HL-60 (cell line): ENCODE data around the gene CBX8.

ENCODE experiments used
- DNase-seq, 2 experiments: peaks; one replicate each; pipeline ENCODE4 v3.0.0-alpha.2; 2010 to 2020; ENCODE audit warnings: low read depth in 1 of 2, low spot score in 1 of 2
- H3K27ac ChIP-seq: fragments of 250-450 bp; sonication (Bioruptor Pico); replicated peaks from 2 replicates; pipeline ENCODE4 v1.5.1; 2020; ENCODE audit warnings: mild to moderate bottlenecking, moderate library complexity
- H3K27me3 ChIP-seq: fragments of 250-450 bp; sonication (Bioruptor Pico); 2 replicates; pipeline ENCODE4 v1.5.1; 2021; ENCODE audit warnings: mild to moderate bottlenecking, moderate library complexity; ENCODE audit not compliant: insufficient read depth, poor library complexity, severe bottlenecking
- H3K4me3 ChIP-seq: replicated peaks from 2 replicates; pipeline ENCODE4 v1.5.1; 2011; ENCODE audit warnings: mild to moderate bottlenecking, control low read depth, low read length; ENCODE audit not compliant: insufficient read depth
- GABPA ChIP-seq: IDR thresholded peaks from 2 replicates; pipeline ENCODE4 v1.6.1; 2012; ENCODE audit warnings: low read depth
- POLR2AphosphoS5 ChIP-seq: IDR thresholded peaks from 2 replicates; pipeline ENCODE4 v1.6.1; 2012; ENCODE audit warnings: low read depth
- SPI1 ChIP-seq: IDR thresholded peaks from 2 replicates; pipeline ENCODE4 v1.6.1; 2012; ENCODE audit warnings: low read depth, mild to moderate bottlenecking, borderline replicate concordance
- TF ChIP-seq, protein P1 (sequence below): IDR thresholded peaks from 2 replicates; pipeline ENCODE4 v1.6.1; 2012; ENCODE audit warnings: low read depth; ENCODE audit not compliant: insufficient replicate concordance
- TF ChIP-seq, protein P2 (sequence below): IDR thresholded peaks from one replicate; pipeline ENCODE4 v1.5.1; 2011; ENCODE audit warnings: low read length, control low read depth, inconsistent platforms; ENCODE audit not compliant: insufficient read depth

The CBX8 gene

DNA sequence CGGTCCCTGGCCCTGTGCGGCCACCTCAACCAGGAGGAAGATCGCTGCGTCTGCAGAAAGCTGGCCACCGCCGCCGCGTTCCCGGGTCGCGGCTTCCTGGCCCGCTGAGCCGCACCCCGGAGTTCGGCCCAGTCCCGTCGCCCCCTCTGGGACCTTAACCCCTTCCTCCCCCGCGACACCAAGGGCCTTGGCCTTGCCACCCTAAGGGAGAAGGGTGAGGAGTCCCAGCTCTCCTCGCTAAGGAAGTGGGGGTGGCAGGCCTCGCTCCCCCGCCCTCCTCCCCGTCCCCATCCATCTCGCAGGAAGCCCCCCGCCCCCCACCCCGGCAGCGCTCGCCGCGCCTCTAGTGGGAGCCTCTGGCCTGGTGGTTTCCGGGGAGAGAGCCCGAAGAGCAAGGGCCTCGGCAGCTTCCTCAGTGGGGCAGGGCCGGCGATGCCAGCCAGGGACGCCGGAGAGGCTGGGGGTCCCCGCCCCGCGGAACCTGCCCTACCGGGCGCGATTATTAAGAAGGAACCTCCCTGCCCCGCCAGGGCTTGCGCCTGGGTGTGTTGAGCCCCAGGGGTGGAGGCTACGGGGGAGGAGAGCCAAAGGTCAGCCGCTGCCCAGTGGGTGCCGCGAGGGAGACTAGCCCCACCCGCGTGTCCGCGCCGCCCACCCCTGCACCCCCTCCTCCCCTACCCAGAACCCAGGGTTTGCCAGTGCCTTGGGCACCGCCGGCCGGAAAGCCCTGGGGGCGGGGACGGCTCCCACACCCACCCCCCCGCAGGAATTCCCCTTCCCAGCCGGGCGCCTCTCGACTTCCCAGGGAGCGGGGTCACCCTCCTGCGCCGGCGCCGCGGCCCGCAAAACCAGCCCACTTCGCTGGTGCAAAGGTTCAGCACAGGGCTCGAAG lies 35.6 kb upstream of the CBX8 start:
- peak overlapping the region; percentile 6; the same call in 1 of the 2 replicates for H3K27ac ChIP-seq
- TF ChIP-seq, protein P1, sequence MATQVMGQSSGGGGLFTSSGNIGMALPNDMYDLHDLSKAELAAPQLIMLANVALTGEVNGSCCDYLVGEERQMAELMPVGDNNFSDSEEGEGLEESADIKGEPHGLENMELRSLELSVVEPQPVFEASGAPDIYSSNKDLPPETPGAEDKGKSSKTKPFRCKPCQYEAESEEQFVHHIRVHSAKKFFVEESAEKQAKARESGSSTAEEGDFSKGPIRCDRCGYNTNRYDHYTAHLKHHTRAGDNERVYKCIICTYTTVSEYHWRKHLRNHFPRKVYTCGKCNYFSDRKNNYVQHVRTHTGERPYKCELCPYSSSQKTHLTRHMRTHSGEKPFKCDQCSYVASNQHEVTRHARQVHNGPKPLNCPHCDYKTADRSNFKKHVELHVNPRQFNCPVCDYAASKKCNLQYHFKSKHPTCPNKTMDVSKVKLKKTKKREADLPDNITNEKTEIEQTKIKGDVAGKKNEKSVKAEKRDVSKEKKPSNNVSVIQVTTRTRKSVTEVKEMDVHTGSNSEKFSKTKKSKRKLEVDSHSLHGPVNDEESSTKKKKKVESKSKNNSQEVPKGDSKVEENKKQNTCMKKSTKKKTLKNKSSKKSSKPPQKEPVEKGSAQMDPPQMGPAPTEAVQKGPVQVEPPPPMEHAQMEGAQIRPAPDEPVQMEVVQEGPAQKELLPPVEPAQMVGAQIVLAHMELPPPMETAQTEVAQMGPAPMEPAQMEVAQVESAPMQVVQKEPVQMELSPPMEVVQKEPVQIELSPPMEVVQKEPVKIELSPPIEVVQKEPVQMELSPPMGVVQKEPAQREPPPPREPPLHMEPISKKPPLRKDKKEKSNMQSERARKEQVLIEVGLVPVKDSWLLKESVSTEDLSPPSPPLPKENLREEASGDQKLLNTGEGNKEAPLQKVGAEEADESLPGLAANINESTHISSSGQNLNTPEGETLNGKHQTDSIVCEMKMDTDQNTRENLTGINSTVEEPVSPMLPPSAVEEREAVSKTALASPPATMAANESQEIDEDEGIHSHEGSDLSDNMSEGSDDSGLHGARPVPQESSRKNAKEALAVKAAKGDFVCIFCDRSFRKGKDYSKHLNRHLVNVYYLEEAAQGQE, result no peak
- TF ChIP-seq GABPA (no peak), SPI1 (no peak), POLR2AphosphoS5 (0 out of 2 replicates have a peak, but pooled peaks have one; percentile 28)
- TF ChIP-seq, protein P2, sequence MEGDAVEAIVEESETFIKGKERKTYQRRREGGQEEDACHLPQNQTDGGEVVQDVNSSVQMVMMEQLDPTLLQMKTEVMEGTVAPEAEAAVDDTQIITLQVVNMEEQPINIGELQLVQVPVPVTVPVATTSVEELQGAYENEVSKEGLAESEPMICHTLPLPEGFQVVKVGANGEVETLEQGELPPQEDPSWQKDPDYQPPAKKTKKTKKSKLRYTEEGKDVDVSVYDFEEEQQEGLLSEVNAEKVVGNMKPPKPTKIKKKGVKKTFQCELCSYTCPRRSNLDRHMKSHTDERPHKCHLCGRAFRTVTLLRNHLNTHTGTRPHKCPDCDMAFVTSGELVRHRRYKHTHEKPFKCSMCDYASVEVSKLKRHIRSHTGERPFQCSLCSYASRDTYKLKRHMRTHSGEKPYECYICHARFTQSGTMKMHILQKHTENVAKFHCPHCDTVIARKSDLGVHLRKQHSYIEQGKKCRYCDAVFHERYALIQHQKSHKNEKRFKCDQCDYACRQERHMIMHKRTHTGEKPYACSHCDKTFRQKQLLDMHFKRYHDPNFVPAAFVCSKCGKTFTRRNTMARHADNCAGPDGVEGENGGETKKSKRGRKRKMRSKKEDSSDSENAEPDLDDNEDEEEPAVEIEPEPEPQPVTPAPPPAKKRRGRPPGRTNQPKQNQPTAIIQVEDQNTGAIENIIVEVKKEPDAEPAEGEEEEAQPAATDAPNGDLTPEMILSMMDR, result no peak
- no peaks in the 10 kb centered on the region for H3K27me3 ChIP-seq
- H3K4me3 ChIP-seq, result no peak overlapping the region; the same call in 1 of the 2 replicates
- DNase-seq, result peak in 1 of 2 experiments; percentile 47

DNA sequence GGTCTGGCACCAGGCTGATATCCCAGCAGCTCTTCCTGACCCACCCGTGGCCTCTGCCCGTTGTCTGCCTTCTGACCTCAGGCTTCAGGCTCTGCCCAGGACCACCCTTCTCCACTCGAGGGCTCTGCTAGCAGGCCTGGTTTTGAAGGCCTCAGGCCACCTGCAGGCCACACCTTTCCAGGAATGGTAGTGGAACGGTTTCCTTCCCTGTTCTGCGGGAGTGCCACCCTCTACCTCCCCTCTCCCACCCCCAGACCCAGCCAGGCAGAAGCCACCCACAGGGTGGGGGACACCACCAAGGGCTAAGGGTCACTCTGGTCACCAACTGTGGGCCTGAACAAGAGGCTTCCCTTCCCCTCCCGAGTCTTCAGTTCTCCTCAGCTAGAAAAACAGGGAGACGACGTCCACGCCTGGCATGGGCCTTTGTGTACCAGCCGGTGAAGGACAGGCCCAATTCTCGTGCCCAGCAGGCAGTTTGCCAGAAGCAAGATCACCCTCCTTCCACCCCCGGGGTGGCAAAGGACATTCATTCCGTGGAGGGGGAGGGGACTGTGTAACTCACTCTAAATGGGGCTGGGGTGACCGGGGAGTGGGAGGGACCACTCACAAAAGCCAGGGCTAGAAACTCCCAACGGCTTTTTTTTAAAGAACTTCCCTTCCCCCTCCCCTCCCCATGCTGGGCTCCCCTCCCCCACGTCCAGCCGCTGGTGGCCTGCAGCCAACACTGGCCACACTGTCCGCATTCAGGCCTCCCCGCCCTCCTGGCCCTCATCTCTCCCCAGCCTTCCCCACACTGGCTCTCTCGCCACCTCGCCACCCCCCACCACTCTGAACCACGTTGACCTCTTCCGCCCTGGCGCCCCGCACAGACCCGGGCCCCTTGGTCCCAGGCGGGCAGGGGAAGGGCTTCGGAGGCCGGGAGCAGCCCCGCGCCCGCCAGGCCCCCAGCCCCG lies 34.7 kb upstream of the CBX8 start:
- H3K4me3 ChIP-seq, result no peak overlapping the region

More for the DNA sequence above, 34.7 kb upstream of the CBX8 start:
- Histone ChIP-seq H3K27me3 (no peaks in the 10 kb centered on the region), H3K27ac (peak overlapping the region; percentile 6; the same call in 1 of the 2 replicates)
- TF ChIP-seq, protein P2, result no peak
- TF ChIP-seq GABPA (no peak), SPI1 (no peak), POLR2AphosphoS5 (no peak)
- TF ChIP-seq, protein P1, result no peak
- DNase-seq, result no peak
